GM19395 (cell line): ENCODE data around the gene CHD1.

Experiments
- ATAC-seq: cut with Tn5 transposase; IDR thresholded peaks from one replicate; pipeline ENCODE4 v1.9.1; 2021; ENCODE audit warnings: mild to moderate bottlenecking, moderate library complexity; ENCODE audit not compliant: unreplicated experiment

CHD1 gene

GRCh38 chr5:98936948-98937715, 8.3 kb upstream of the CHD1 start:
- no peak for ATAC-seq

- ATAC-seq = no peak
These were observed 6.4 kb upstream of the CHD1 start for GRCh38 chr5:98935206-98935605.

DNA sequence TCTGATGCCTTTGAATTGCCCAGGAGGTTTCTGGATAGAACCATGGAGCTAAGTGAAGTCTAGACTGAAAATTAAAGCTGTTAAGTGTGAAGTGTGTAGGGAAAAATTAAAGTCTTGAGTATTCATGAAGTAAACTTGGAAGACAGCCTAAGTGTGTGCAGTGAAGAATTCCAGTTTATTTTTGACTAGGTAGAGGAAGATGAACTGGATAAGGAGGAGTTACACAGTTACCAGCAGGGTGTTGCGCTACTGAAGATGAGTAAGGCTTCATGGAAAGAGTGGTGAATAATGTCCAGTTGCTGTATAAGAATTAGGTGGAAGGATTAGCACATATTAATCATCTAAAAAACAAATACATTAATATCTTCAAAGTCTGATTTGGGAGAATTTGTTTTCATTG, 5.7 kb upstream of the CHD1 start:
- no peak for ATAC-seq

- peak; percentile 28 for ATAC-seq
These were observed 4.8 kb upstream of the CHD1 start for GRCh38 chr5:98933445-98934072.

GRCh38 chr5:98930972-98931762, 2.4 kb upstream of the CHD1 start:
- ATAC-seq = no peak

DNA sequence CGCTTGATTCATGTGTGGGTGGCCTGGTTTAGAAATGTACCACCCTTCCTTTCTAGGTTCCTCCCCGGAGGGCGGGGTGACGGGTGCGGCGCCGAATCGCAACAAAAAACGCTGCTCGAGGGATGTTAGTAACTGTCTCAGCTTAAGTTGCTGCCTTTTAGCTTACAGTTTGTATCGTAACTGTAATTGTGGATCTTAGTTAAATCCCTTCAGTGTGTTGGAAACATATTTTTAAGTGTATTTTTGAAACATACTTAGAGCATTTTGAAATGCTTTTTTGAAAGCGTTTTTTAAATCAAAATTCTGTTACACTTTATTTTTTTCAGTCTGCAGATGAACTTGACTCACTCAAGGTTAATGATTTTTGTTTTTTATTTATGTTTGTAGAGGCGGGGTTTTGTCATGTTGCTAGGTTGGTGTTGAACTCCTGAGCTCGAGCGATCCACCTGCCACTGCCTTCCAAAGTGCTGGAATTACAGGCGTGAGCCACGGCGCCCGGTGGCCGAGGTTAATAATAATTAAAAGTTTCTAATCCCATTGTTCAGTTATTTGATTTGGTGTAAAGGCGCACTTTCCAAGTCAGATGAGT, 997 bp upstream of the CHD1 start:
- ATAC-seq = peak; percentile 74

- ATAC-seq = peak; percentile 32
These were observed 576 bp downstream of the CHD1 start for GRCh38 chr5:98927989-98928872.

- ATAC-seq = peak; percentile 13
These were observed 1.4 kb downstream of the CHD1 start for GRCh38 chr5:98927242-98927988.

DNA sequence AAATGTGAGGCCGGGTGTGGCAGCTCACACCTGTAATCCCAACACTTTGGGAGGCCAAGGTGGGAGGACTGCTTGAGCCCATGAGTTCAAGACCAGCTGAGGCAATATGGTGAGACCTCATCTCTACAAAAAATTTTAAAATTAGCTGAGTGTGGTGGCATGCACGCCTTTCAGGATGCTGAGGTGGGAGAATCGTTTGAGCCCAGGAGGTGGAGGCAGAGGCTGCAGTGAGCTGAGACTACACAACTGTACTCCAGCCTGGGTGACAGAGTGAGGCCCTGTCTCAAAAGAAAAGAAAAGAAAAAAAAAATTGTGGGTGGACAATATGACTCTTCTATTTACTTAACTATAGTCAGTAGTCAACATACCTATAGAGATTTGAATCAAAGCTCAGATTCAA, 4.8 kb downstream of the CHD1 start:
- ATAC-seq = no peak

DNA sequence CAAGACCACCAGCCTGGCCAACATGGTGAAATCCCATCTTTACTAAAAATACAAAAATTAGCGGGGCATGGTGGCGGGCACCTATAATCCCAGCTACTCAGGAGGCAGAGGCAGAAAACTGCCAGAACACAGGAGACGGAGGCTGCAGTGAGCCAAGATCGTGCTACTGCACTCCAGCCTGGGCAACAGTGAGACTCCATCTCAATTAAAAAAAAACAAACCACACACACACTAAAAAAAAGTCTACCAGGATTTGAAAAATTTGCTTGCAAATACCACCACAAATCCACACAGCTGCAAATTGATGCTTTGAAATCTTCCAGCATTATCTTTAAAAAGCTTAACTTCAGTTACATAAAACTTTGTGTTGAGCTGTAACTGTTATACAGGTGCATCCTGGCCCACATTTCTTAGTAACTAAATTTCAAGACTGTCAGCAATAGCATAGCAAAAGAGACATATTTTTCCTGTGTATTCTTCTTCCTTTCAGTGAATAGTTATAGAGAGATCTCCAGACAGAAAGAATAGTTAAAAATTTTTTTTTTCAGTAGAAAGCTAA, 6.8 kb downstream of the CHD1 start:
- no peak for ATAC-seq

DNA sequence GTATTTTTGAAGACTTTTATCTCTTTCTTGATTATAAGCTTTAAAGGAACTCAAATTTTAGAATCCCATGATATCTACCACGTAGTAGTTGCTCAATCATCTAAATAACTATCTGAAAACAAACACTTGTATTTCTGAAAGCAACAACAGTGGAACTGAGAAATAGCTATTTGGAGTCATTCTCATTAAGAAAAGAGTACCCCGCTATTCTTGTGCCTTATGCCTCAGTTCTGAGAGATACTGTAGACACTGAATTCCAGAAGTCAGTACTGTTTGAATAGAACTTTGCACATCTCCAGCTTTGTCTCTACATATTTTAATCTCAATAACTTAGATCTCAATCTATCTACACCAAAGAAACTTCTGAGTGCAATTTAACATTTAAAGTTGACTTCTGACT, 11.4 kb downstream of the CHD1 start:
- peak; percentile 63 for ATAC-seq

DNA sequence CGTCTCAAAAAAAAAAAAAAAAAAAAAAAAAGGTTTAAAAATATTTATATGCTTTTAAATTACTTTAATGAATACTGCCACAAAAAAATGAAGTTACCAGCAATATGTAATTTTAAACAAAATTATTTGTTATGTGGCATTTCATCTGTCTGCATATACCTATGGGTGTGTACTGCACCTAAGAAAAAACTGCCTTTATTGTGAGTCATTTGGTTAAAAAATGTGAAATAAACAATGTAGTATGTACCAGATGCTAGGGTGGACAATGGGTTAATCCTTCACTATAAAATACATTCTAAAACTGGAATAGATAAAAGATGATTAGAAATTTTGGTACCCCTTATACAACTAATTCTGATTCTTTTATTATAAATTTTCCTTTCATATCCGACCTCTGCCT, 12.3 kb downstream of the CHD1 start:
- no peak for ATAC-seq

DNA sequence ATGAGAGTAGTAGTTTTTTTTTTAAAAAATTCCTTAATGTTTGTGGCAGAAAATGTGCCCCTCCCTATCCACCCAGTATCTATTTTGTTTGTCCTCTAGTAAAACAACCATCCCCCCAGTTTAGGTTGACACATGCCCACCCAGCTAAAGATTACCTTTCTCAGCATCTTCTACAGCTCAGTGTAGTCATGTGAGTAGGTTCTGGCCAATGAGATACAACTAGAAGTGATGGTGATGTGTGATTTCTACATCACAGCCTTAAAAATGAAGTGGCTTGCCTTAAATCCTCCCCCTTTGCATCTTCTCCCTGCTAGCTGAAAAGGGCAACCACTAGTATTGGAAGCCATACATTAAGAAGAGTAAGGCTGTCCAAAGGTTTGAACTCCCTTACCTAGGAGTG, 14.9 kb downstream of the CHD1 start:
- ATAC-seq = peak; percentile 40

DNA sequence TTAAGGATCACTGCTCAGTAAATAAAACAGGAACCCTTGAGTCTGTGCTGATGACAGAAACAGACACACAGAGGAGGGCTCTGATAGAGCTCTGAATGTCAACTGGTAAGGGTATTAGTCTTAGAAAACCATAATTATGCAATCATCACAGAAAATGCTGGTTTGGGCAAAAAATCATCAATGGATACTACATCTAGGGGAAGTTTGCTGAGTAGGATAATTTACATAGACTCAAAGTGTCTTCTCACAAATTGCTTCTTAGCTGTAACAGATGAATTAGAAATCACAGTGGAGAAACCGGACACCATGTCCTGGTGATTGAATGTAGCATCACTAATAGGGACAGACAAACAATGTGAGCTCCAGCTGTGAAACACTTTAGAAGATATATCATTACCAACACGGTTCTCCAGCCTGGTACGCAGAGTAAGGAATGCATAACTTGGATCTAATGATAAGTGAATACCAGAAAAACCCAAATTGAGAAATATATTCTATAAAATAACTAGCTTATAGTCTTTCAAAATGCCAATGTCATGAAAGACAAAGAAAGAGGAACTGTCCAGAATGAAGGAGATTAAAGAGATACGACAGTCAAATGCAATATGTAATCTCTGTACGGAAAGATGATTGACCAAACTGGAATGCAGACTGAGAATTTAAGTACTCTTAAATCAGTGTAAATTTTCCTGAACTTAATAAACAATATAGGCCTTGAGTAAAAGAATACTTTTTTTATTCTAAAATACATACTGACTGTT, 17.3 kb downstream of the CHD1 start:
- ATAC-seq = no peak

DNA sequence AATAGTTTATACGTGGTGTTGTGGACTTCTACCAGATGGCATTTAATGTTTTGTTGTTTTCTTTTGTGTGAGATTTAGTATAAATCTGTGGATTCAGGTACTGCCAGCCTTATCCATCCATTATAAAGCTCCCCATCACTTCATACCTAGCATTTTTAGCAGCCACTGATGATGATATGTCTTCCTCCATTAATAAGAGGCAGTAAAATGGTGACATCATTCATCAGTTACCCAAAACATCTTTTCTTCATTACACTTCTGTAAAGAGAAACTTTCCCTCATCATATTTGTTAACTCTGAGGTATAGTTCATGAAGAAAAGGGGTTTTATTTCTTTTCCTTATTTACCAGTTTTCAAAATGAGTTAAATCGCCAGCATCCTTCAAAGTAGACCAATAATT, 19.4 kb downstream of the CHD1 start:
- no peak for ATAC-seq

DNA sequence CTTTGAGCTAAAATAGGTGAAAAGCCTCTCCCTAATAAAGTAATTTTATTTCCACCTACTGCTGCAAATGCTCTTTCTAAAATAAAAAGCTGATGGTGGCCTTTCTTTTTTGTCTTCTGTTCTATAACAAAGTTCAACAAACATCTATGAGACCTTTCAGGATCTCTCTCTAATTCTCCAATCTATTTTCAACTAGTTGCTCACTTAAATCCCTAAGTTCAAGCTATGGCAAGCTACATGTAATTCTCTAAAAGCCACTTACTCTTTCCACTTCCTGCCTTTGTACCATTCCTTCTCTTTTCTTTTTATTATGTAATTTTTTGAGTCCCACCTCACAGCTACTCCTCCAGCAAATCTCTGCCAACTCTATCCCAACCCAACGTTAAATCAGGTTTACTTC, 20.9 kb downstream of the CHD1 start:
- no peak for ATAC-seq

DNA sequence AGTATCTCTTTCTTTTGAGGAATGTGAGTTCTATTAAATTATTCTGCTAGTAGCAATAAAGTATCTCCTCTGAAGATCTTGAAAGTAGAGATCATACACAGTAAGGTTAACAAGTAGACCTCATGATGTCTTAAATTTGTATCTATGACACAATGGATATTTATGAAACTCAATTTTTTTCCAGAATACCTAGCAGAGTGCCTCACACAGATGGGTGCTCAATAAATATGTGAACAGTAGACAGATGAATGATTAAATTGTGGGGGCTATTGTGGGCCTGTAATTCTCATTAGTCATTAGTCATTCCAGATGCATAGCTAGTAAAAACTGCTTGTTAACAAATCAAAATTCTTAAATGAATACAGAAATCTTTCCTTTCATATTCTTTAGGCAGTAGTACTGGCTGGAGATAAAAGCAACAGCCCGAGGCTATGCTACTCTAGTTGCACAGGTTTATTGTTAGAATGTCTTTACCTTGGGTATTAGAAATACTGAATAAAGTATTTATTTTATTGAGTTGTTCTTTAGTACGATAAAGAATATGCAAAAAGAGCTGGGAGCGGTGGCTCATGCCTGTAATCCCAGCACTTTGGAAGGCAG, 22.0 kb downstream of the CHD1 start:
- ATAC-seq = no peak
